Naive thymus-derived CD8-positive, alpha-beta T cell (primary cell): ENCODE measurements around the gene LRRC8D. TPM values are rescaled to one million over a fixed set of nuclear protein-coding genes. Genes with fewer than 3 reads are reported as not detected.
"Not testable (repeated sequence)": the region's sequence is repeated elsewhere in the genome, so short reads cannot be mapped to it uniquely, and the experiment has no call there.

Source experiments
- ATAC-seq, 2 donors: fragments of 150-1000 bp; cut with Tn5 transposase in 1 of 2; sonication (Bioruptor Pico), chemical (Tn5 transposase) in 1 of 2; 1 replicate in 1 of 2; 2 replicates in 1 of 2; pipeline ENCODE4 v1.10.0; 2021; ENCODE audit warnings: mild to moderate bottlenecking in 2 of 2, moderate library complexity in 2 of 2
- POLR2A ChIA-PET: fragments of 350-600 bp; sonication (Branson Sonifier 250); formaldehyde crosslinking; loops from one replicate; lab custom pipeline; 2021; ENCODE audit warnings: antibody characterized with exemption; lab: Charles Lee
- DNase-seq, 10 donors: peaks; one replicate each; pipeline versions ENCODE4 v3.0.0 to v3.0.0-alpha.2; 2020 to 2022
- H3K27ac Mint-ChIP-seq, 10 donors: one replicate each; pipeline ENCODE4 v1.8.0; 2020 to 2022; ENCODE audit warnings: mild to moderate bottlenecking in 10 of 10, mixed read lengths in 10 of 10, moderate library complexity in 4 of 10, inconsistent platforms in 1 of 10
- H3K27me3 Mint-ChIP-seq, 5 donors: one replicate each; pipeline ENCODE4 v1.8.0; 2021 to 2022; ENCODE audit warnings: mixed read lengths in 5 of 5
- H3K36me3 Mint-ChIP-seq, 3 donors: one replicate each; pipeline ENCODE4 v1.8.0; 2020 to 2022; ENCODE audit warnings: mixed read lengths in 3 of 3, mild to moderate bottlenecking in 2 of 3, inconsistent platforms in 1 of 3
- H3K4me1 Mint-ChIP-seq, 4 donors: one replicate each; pipeline ENCODE4 v1.8.0; 2021 to 2022; ENCODE audit warnings: mixed read lengths in 4 of 4
- H3K4me3 Mint-ChIP-seq, 10 donors: one replicate each; pipeline ENCODE4 v1.8.0; 2020 to 2022; ENCODE audit warnings: mild to moderate bottlenecking in 10 of 10, mixed read lengths in 10 of 10, moderate library complexity in 6 of 10, inconsistent platforms in 1 of 10
- H3K9me3 Mint-ChIP-seq, 9 donors: one replicate each; pipeline ENCODE4 v1.8.0; 2020 to 2022; ENCODE audit warnings: mixed read lengths in 9 of 9, mild to moderate bottlenecking in 3 of 9, inconsistent platforms in 1 of 9, moderate library complexity in 1 of 9
- polyA plus RNA-seq, 3 donors: library from polyadenylated mRNA; unstranded; fragments of 300-500 nt; fragmentation: Illumina TruSeq; gene quantifications; one replicate each; pipeline ENCODE4 v1.2.3, GENCODE V29; 2021
- total RNA-seq, 8 experiments: library from RNA in 2 of 8; stranded (reverse) in 2 of 8; gene quantifications; one replicate each; pipeline ENCODE4 v1.2.3 and lab custom pipeline; 2021 to 2026

Gene LRRC8D
- total RNA-seq (10 to 100 TPM; 37.1 to 38.7 TPM), polyA plus RNA-seq (10 to 100 TPM; 42.3 to 60.0 (median 46.0) TPM), total RNA-seq (lab: John Stamatoyannopoulos, UW) (22.6 to 140 (median 107) reads per million in 6 experiments)

DNA sequence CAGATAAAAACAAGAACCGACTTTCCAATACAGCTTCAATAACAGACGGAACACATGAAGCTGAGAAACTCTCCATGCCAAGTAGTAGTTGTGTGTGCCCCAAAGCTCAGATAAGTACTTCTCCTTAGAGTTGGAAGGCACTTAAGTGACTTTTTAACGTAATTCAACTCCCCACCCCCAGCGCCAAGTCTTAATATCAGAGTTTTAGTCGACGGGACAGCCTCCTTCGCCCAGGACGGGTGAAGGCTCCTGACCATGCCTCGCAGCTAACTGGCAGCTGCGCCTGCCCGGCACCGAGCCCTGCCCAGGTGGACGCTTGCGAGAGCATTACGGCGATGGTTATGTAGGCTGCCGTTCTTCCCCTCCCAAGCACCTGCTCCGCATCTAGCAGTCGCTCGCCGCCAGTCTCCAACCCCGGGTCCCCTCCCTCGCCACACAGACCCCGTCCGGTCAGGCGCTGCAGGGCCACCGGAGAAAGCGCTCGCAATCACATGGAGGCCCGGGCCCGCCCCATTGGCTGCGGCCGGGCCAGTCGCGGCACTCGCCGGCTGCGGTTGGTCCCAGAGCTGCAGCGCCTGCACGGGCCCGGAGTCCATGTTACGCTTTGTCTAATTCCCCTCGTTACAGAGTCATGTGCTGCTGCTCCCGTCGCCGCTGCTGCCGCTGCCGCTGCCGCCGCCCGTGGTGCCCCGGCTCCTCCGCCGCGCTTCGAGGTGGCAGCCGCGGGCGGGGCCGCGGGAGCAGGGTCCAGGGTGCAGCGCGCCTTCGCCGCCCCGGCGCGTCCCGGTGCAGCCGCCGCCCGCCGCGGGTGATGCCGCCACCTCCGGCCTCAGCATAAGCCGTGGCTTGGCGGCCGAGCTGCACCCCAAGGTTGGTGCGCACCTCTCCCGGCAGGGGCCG lies at the start of gene LRRC8D:
Gene LRRC8D (plus strand): TSS at position 611 of the 900 bp plus-strand sequence. CDS start 112,037 bp downstream, outside the sequence.
- peak within 1 kb of the TSS; percentile 82 to 97 (median 92) for H3K27ac Mint-ChIP-seq
- peaks cover 0 to 2% (median 0%) of the 10 kb centered on the region in 3 donors for H3K36me3 Mint-ChIP-seq
- peaks cover 29 to 62% (median 52%) of the 10 kb centered on the region in 4 donors for H3K4me1 Mint-ChIP-seq
- ATAC-seq: peak; percentile 64 to 71
- peak within 1 kb of the TSS; percentile 85 to 96 (median 92) for H3K4me3 Mint-ChIP-seq
- no peaks in the 10 kb centered on the region for H3K9me3 Mint-ChIP-seq
- H3K27me3 Mint-ChIP-seq: no peaks in the 10 kb centered on the region
- DNase-seq: peak; percentile 46 to 80 (median 58)
- POLR2A ChIA-PET: interaction anchor here (0.8 to 3.4 kb wide), 12 partner anchors 8 to 210 kb away, joined by 3 to 47 read pairs (median 5); no protein-coding TSS in a partner anchor

DNA sequence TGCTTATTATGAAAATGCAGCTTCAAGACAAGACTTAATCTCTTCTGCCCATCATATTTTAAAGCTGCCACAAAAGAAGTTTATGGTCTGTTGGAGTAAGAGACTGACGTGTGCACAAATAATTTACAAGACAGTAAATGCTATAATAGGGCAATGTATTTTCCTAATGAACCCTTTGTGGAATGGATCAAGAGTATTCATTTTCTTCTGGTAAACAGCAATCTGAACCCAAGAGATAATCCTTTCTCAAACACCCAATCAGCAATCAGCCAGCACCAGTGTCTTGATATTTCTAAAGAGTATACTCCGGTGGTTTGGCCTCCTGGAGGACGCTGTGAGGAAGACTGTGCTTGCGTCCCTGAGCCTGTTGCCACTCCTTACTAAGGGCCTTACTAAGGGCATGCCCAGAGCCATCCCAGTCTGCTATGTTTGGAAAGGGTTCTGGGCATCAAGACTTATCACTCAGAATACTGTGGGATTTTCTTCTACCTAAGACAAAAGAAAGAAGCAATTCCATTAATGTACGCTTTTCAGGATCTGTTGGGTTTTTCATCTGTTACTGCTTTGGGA lies 48.8 kb upstream of the LRRC8D start:
- Mint-ChIP-seq H3K9me3 (no peaks in the 10 kb centered on the region), H3K4me1 (peaks cover 3 to 16% (median 14%) of the 10 kb centered on the region in 4 donors)
- POLR2A ChIA-PET: interaction anchor here (1.1 kb wide), 1 partner anchor 167 kb away, joined by 3 read pairs; no protein-coding TSS in a partner anchor

GRCh38 chr1:89776104-89776503 lies 44.7 kb upstream of the LRRC8D start:
- H3K4me3 Mint-ChIP-seq: peak overlapping the region in 1 of 10 donors; percentile 34
- H3K36me3 Mint-ChIP-seq, H3K9me3 Mint-ChIP-seq, H3K27me3 Mint-ChIP-seq, DNase-seq, ATAC-seq: not testable (repeated sequence)
- POLR2A ChIA-PET: interaction anchor here (1.0 to 1.6 kb wide), 2 partner anchors 11 to 45 kb away, joined by 3 read pairs; partner anchors contain the start of gene LRRC8D
- H3K27ac Mint-ChIP-seq: peak overlapping the region in 2 of 10 donors; percentile 7 to 33
- peaks cover 7 to 22% (median 20%) of the 10 kb centered on the region in 4 donors for H3K4me1 Mint-ChIP-seq

More for the DNA sequence above, 48.8 kb upstream of the LRRC8D start:
- Mint-ChIP-seq H3K27me3 (no peaks in the 10 kb centered on the region), H3K36me3 (no peaks in the 10 kb centered on the region), H3K27ac (no peak overlapping the region), H3K4me3 (no peak overlapping the region)
- no peak for ATAC-seq
- DNase-seq: no peak

GRCh38 chr1:89777271-89777670 lies 43.6 kb upstream of the LRRC8D start:
- POLR2A ChIA-PET: interaction anchor here (0.9 kb wide), 1 partner anchor 66 kb away, joined by 7 read pairs; no protein-coding TSS in a partner anchor
- DNase-seq, H3K4me3 Mint-ChIP-seq, H3K36me3 Mint-ChIP-seq, H3K9me3 Mint-ChIP-seq, ATAC-seq, H3K27ac Mint-ChIP-seq, H3K27me3 Mint-ChIP-seq: not testable (repeated sequence)
- H3K4me1 Mint-ChIP-seq: peaks cover 18 to 34% (median 31%) of the 10 kb centered on the region in 4 donors

- no peak overlapping the region for H3K27ac Mint-ChIP-seq
- ATAC-seq: no peak
- H3K9me3 Mint-ChIP-seq: no peaks in the 10 kb centered on the region
- no peak overlapping the region for H3K4me3 Mint-ChIP-seq
- H3K4me1 Mint-ChIP-seq: peaks cover 20 to 38% (median 34%) of the 10 kb centered on the region in 4 donors
- H3K27me3 Mint-ChIP-seq: peaks cover 0 to 8% (median 0%) of the 10 kb centered on the region in 5 donors
- no peak for DNase-seq
- POLR2A ChIA-PET: no interaction called here
- no peaks in the 10 kb centered on the region for H3K36me3 Mint-ChIP-seq
Observed at GRCh38 chr1:89779151-89779940, 41.5 kb upstream of the LRRC8D start.

DNA sequence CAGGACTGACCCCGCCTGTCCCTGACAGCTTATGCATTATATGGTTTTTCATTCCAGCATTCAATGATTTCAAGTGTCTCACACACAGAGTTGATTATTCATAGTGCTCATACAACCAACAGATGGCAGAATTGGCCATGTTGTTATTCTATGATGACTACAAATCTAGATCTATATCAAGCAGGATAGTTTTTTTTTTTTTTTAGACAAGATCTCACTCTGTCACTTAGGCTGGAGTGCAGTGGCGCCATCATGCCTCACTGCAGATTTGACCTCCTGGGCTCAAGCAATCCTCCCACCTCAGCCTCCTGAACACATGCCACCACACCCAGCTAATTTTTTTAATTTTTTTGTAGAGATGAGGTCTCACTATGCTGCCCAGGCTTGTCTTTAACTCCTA lies 40.1 kb upstream of the LRRC8D start:
- Mint-ChIP-seq H3K27me3 (peaks cover 0 to 8% (median 0%) of the 10 kb centered on the region in 5 donors), H3K4me1 (peaks cover 18 to 27% (median 23%) of the 10 kb centered on the region in 4 donors), H3K27ac (peak overlapping the region in 3 of 10 donors; percentile 55 to 72 (median 57)), H3K9me3 (no peaks in the 10 kb centered on the region), H3K4me3 (peak overlapping the region in 6 of 10 donors; percentile 28 to 46 (median 39)), H3K36me3 (no peaks in the 10 kb centered on the region)
- peak; percentile 68 to 77 for ATAC-seq
- POLR2A ChIA-PET: interaction anchor here (1.1 kb wide), 1 partner anchor 172 kb away, joined by 3 read pairs; no protein-coding TSS in a partner anchor
- DNase-seq: peak in 4 of 10 donors; percentile 23 to 52 (median 43)

DNA sequence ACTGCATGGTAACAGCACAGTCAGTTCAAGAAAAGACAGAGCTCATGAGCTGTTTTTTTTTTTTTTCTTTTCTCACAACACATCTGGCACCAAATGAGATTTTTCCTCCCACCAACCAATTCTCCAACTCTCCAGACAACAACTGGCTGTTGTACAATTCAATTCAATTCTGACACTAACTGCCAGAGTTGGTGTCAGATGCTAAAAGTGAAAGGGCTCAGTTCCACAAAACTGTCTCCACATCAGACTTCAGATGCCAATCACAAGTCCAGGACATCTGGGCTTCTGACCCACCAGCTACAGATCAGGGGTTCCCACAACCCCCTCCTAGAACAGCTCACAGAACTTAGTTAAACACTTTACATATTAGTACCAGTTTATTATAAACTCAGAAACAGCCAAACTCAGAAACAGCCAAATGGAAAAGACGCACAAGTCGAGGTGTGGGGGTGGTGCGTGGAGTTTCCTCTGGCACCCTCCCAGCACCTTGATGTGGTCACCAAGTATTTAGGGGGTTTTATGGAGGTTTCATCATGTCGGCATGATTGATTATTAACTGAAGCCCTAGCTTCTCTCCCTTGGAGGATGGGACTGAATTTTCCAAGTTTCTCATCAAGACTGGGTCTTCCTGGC lies 39.2 kb upstream of the LRRC8D start:
- peaks cover 16 to 24% (median 19%) of the 10 kb centered on the region in 4 donors for H3K4me1 Mint-ChIP-seq
- ATAC-seq (peak; percentile 81 to 89), DNase-seq (peak; percentile 42 to 85 (median 77))
- H3K9me3 Mint-ChIP-seq: no peaks in the 10 kb centered on the region
- POLR2A ChIA-PET: interaction anchor here (0.6 to 1.1 kb wide), 3 partner anchors 23 to 173 kb away, joined by 3 read pairs; no protein-coding TSS in a partner anchor
- H3K4me3 Mint-ChIP-seq: peak overlapping the region; percentile 34 to 77 (median 66)
- peaks cover 0 to 12% (median 2%) of the 10 kb centered on the region in 5 donors for H3K27me3 Mint-ChIP-seq
- H3K36me3 Mint-ChIP-seq: no peaks in the 10 kb centered on the region
- H3K27ac Mint-ChIP-seq: peak overlapping the region in 8 of 10 donors; percentile 1 to 86 (median 44)

DNA sequence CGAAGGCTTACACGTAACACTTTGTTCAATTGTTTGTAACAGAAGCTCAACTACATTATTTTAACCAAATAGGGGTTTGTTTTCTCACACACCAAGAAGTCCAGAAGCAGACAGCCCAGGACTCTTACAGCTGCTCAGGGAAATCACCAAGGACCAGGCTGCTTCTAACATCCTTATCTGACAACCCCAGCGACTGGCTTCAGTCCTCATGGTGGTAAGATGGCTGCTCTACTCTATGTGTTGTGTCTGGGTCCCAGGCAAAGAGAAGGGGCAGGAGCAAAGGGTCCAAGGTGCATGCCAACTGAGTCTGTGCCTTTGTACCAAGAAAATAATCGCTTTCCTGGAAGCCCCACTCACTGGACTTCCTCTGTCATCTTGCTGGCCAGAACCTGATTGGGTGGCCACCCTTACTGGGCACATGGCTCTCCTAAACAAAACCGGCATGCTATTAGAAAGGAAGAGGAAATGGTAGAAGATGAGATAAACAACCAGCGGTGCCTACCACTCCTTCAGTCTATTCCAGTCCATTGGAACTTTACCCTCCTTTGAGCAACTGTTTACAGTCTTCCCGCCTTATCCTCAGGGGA lies 34.1 kb upstream of the LRRC8D start:
- Mint-ChIP-seq H3K36me3 (no peaks in the 10 kb centered on the region), H3K4me1 (peaks cover 7 to 10% (median 8%) of the 10 kb centered on the region in 4 donors), H3K4me3 (no peak overlapping the region), H3K27ac (no peak overlapping the region), H3K9me3 (no peaks in the 10 kb centered on the region), H3K27me3 (peaks cover 0 to 12% (median 2%) of the 10 kb centered on the region in 5 donors)
- POLR2A ChIA-PET: no interaction called here
- DNase-seq (no peak), ATAC-seq (no peak)

- no peaks in the 10 kb centered on the region for H3K9me3 Mint-ChIP-seq
- H3K4me1 Mint-ChIP-seq: no peaks in the 10 kb centered on the region
- H3K27ac Mint-ChIP-seq: no peak overlapping the region
- POLR2A ChIA-PET: no interaction called here
- ATAC-seq (no peak), DNase-seq (no peak)
- H3K4me3 Mint-ChIP-seq: no peak overlapping the region
- no peaks in the 10 kb centered on the region for H3K36me3 Mint-ChIP-seq
- H3K27me3 Mint-ChIP-seq: peaks cover 0 to 4% (median 0%) of the 10 kb centered on the region in 5 donors
Observed at GRCh38 chr1:89790592-89790991, 30.2 kb upstream of the LRRC8D start.

GRCh38 chr1:89791064-89791726 lies 29.6 kb upstream of the LRRC8D start:
- H3K4me1 Mint-ChIP-seq: no peaks in the 10 kb centered on the region
- peak overlapping the region in 1 of 10 donors; percentile 29 for H3K27ac Mint-ChIP-seq
- POLR2A ChIA-PET: no interaction called here
- H3K27me3 Mint-ChIP-seq: peaks cover 0 to 3% (median 0%) of the 10 kb centered on the region in 5 donors
- DNase-seq: no peak
- no peaks in the 10 kb centered on the region for H3K9me3 Mint-ChIP-seq
- no peaks in the 10 kb centered on the region for H3K36me3 Mint-ChIP-seq
- no peak overlapping the region for H3K4me3 Mint-ChIP-seq
- ATAC-seq: no peak

DNA sequence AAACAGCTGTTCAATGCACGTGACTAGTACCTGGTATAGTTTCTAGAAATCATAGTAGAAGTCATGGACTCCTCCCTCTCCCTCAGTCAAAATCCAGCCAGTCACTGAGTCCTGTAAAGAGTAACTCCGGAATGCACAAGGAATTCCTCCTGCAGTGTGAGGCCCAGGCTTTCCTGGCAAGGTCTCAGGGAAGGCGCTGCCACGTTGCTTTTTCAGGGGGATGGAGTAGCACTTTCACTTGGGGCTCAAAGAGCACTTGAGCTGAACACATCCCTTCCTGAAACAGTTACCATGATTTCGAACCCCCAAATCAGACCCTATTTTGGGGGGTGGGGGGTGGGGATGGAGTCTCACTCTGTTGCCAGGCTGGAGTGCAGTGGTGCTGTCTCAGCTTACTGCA lies 26.4 kb upstream of the LRRC8D start:
- POLR2A ChIA-PET: no interaction called here
- H3K9me3 Mint-ChIP-seq: no peaks in the 10 kb centered on the region
- peaks cover 0 to under 1% (median 0%) of the 10 kb centered on the region in 4 donors for H3K4me1 Mint-ChIP-seq
- no peak overlapping the region for H3K27ac Mint-ChIP-seq
- H3K27me3 Mint-ChIP-seq: peaks cover 0 to 4% (median 0%) of the 10 kb centered on the region in 5 donors
- H3K4me3 Mint-ChIP-seq: no peak overlapping the region
- ATAC-seq: no peak
- DNase-seq: no peak
- H3K36me3 Mint-ChIP-seq: no peaks in the 10 kb centered on the region
